H9 (cell line): ENCODE data around the gene OR12D1. TPM values are rescaled to one million over a fixed set of nuclear protein-coding genes. Genes with fewer than 3 reads are reported as not detected.

ENCODE experiments used
- DNase-seq: peaks from one replicate; pipeline ENCODE4 v3.0.0-alpha.2; 2017
- H2AFZ ChIP-seq: one replicate; pipeline ENCODE4 v1.6.1; 2013; ENCODE audit warnings: mild to moderate bottlenecking, low read length, control low read depth, moderate library complexity
- H2AK5ac ChIP-seq: 2 replicates; pipeline ENCODE4 v1.6.1; 2013; ENCODE audit warnings: low read length, control low read depth, mixed read lengths; ENCODE audit not compliant: insufficient read length
- H2BK120ac ChIP-seq: one replicate; pipeline ENCODE4 v1.6.1; 2013; ENCODE audit warnings: low read depth, mild to moderate bottlenecking, low read length, control low read depth, inconsistent platforms; ENCODE audit not compliant: poor library complexity, severe bottlenecking
- H2BK12ac ChIP-seq: 2 replicates; pipeline ENCODE4 v1.6.1; 2013; ENCODE audit warnings: low read length, control low read depth, mixed read lengths, low read depth; ENCODE audit not compliant: insufficient read length
- H2BK15ac ChIP-seq: 2 replicates; pipeline ENCODE4 v1.6.1; 2013; ENCODE audit warnings: low read depth, low read length, control low read depth
- H2BK20ac ChIP-seq: one replicate; pipeline ENCODE4 v1.6.1; 2013; ENCODE audit warnings: low read depth, mild to moderate bottlenecking, low read length, control low read depth, inconsistent platforms; ENCODE audit not compliant: poor library complexity, severe bottlenecking
- H2BK5ac ChIP-seq: 2 replicates; pipeline ENCODE4 v1.6.1; 2013; ENCODE audit warnings: low read length, control low read depth, mixed read lengths; ENCODE audit not compliant: insufficient read length
- H3K14ac ChIP-seq: 2 replicates; pipeline ENCODE4 v1.6.1; 2013; ENCODE audit warnings: low read length, control low read depth; ENCODE audit not compliant: insufficient read depth
- H3K18ac ChIP-seq: 2 replicates; pipeline ENCODE4 v1.6.1; 2013; ENCODE audit warnings: low read depth, mild to moderate bottlenecking, mixed read lengths, low read length, control low read depth; ENCODE audit not compliant: insufficient read length
- H3K23ac ChIP-seq: 2 replicates; pipeline ENCODE4 v1.6.1; 2013; ENCODE audit warnings: low read length, control low read depth, mixed read lengths, low read depth; ENCODE audit not compliant: insufficient read length
- H3K23me2 ChIP-seq: 2 replicates; pipeline ENCODE4 v1.6.1; 2013; ENCODE audit warnings: low read depth, mild to moderate bottlenecking, mixed read lengths, low read length, control low read depth; ENCODE audit not compliant: insufficient read length, poor library complexity, severe bottlenecking
- H3K27ac ChIP-seq: 2 replicates; pipeline ENCODE4 v1.5.1; 2013; ENCODE audit warnings: low read length, control low read depth, mixed read lengths, low read depth; ENCODE audit not compliant: insufficient read length
- H3K27me3 ChIP-seq: 2 replicates; pipeline ENCODE4 v1.6.1; 2013; ENCODE audit warnings: low read length, control low read depth, inconsistent platforms; ENCODE audit not compliant: insufficient read depth
- H3K4ac ChIP-seq: 2 replicates; pipeline ENCODE4 v1.6.1; 2013; ENCODE audit warnings: low read depth, mild to moderate bottlenecking, control low read depth, inconsistent platforms, low read length, moderate library complexity
- H3K4me1 ChIP-seq: 2 replicates; pipeline ENCODE4 v1.6.1; 2013; ENCODE audit warnings: low read length, control low read depth, inconsistent platforms; ENCODE audit not compliant: insufficient read depth
- H3K4me2 ChIP-seq: 2 replicates; pipeline ENCODE4 v1.6.1; 2013; ENCODE audit warnings: low read length, control low read depth, mixed read lengths; ENCODE audit not compliant: insufficient read length, insufficient read depth
- H3K56ac ChIP-seq: 2 replicates; pipeline ENCODE4 v1.6.1; 2013; ENCODE audit warnings: low read depth, mild to moderate bottlenecking, mixed read lengths, low read length, control low read depth; ENCODE audit not compliant: insufficient read length
- H3K79me1 ChIP-seq: 2 replicates; pipeline ENCODE4 v1.6.1; 2013; ENCODE audit warnings: low read depth, mild to moderate bottlenecking, moderate library complexity, low read length, control low read depth, inconsistent platforms; ENCODE audit not compliant: insufficient read depth, poor library complexity, severe bottlenecking
- H3K79me2 ChIP-seq: 2 replicates; pipeline ENCODE4 v1.6.1; 2013; ENCODE audit warnings: low read length, control low read depth, inconsistent platforms; ENCODE audit not compliant: insufficient read depth
- H3K9ac ChIP-seq: 2 replicates; pipeline ENCODE4 v1.6.1; 2013; ENCODE audit warnings: low read length, control low read depth, mixed read lengths; ENCODE audit not compliant: insufficient read length; ENCODE audit errors: extremely low read depth
- H3K9me3 ChIP-seq: one replicate; pipeline ENCODE4 v1.6.1; 2013; ENCODE audit warnings: low read depth, low read length, inconsistent platforms; ENCODE audit not compliant: control insufficient read depth
- H3T11ph ChIP-seq: one replicate; pipeline ENCODE4 v1.6.1; 2013; ENCODE audit warnings: mild to moderate bottlenecking, low read length, control low read depth, inconsistent platforms
- H4K20me1 ChIP-seq: one replicate; pipeline ENCODE4 v1.6.1; 2013; ENCODE audit not compliant: control insufficient read depth, insufficient read length, insufficient read depth
- H4K5ac ChIP-seq: 2 replicates; pipeline ENCODE4 v1.6.1; 2013; ENCODE audit warnings: low read depth, mild to moderate bottlenecking, mixed read lengths, low read length, control low read depth; ENCODE audit not compliant: insufficient read length
- H4K8ac ChIP-seq: replicated peaks from 2 replicates; pipeline ENCODE4 v1.6.1; 2013; ENCODE audit warnings: low read length, control low read depth, mixed read lengths, low read depth; ENCODE audit not compliant: insufficient read length
- H4K91ac ChIP-seq: 2 replicates; pipeline ENCODE4 v1.6.1; 2013; ENCODE audit warnings: low read depth, mild to moderate bottlenecking, moderate library complexity, mixed read lengths, low read length, control low read depth; ENCODE audit not compliant: insufficient read length
- H3K27ac Mint-ChIP-seq, 3 experiments: 2 replicates in 2 of 3; 3 replicates in 1 of 3; pipeline ENCODE4 v1.8.0; 2020 to 2021; ENCODE audit warnings: mixed read lengths in 3 of 3, mild to moderate bottlenecking in 1 of 3, moderate library complexity in 1 of 3
- H3K27me3 Mint-ChIP-seq: 2 replicates; pipeline ENCODE4 v1.8.0; 2021; ENCODE audit warnings: low read depth, mild to moderate bottlenecking, moderate library complexity, mixed read lengths
- H3K36me3 Mint-ChIP-seq, 3 experiments: 2 replicates in 2 of 3; 3 replicates in 1 of 3; pipeline ENCODE4 v1.8.0; 2020 to 2021; ENCODE audit warnings: low read depth in 3 of 3, mixed read lengths in 3 of 3; ENCODE audit not compliant: insufficient read depth in 1 of 3
- H3K4me1 Mint-ChIP-seq, 2 experiments: 2 replicates each; pipeline ENCODE4 v1.8.0; 2020; ENCODE audit warnings: mixed read lengths in 2 of 2
- H3K4me3 Mint-ChIP-seq, 2 experiments: 2 replicates in 1 of 2; 3 replicates in 1 of 2; pipeline ENCODE4 v1.8.0; 2020 to 2021; ENCODE audit warnings: mild to moderate bottlenecking in 2 of 2, mixed read lengths in 2 of 2, moderate library complexity in 1 of 2
- H3K9me3 Mint-ChIP-seq, 2 experiments: 2 replicates in 1 of 2; 3 replicates in 1 of 2; pipeline ENCODE4 v1.8.0; 2020; ENCODE audit warnings: mild to moderate bottlenecking in 2 of 2, mixed read lengths in 2 of 2, moderate library complexity in 1 of 2
- WGBS: extraction: QIAGEN DNeasy Blood & Tissue Kit; methylation state at CpG from one replicate; pipeline ENCODE4 v1.1.7; 2013; ENCODE audit warnings: missing lambda C conversion rate, low lambda C conversion rate, mixed read lengths; ENCODE audit not compliant: insufficient read length; ENCODE audit errors: extremely low coverage; 5-methylcytosine and 5-hydroxymethylcytosine counted together
- total RNA-seq: library from RNA; stranded (reverse); gene quantifications from 2 replicates; pipeline ENCODE4 v1.2.1, GENCODE V29; 2021
- TF ChIP-seq, protein P1 (sequence below): fragments of 200-600 bp; sonication (generic); conservative IDR thresholded peaks from 3 replicates; pipeline ENCODE4 v1.8.0; 2021; ENCODE audit warnings: antibody characterized with exemption, mild to moderate bottlenecking

Gene OR12D1
- total RNA-seq, 1 experiment from 2014 or later = not detected

DNA sequence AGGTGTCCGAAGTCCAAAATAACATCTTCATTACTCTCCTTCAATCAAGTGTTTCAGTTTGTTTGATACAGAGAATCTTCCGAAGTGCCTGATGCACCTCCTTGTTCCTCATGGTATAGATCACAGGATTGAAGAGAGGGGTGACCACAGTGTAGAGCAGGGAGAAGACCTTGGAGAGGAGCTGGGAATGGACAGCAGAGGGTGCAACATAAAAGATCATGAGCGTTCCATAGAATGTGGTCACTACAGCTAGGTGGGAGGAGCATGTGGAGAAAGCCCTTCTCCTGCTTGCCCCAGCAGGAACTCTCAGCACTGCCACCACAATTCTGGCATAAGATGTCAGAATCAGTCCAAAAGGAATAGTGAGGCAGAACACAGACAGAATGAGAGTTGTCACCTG lies 11.9 kb downstream of the OR12D1 start:
- Histone ChIP-seq H2BK15ac (no peak overlapping the region), H3K4ac (no peak overlapping the region), H2BK5ac (no peak overlapping the region), H3K79me2 (no peaks in the 10 kb centered on the region), H3K18ac (no peak overlapping the region), H2BK20ac (no peak overlapping the region), H3K27ac (no peak overlapping the region), H2AK5ac (no peak overlapping the region), H4K91ac (no peak overlapping the region), H3K4me1 (peaks cover 3% of the 10 kb centered on the region; the same call in 1 of the 2 replicates), H3T11ph (no peak overlapping the region), H3K4me2 (no peak overlapping the region), H4K8ac (no peak overlapping the region), H3K23me2 (no peaks in the 10 kb centered on the region), H2AFZ (no peak overlapping the region), H3K23ac (no peak overlapping the region), H3K9ac (no peak overlapping the region), H2BK12ac (no peak overlapping the region), H3K56ac (no peak overlapping the region), H3K14ac (no peak overlapping the region), H3K79me1 (no peaks in the 10 kb centered on the region), H3K27me3 (no peaks in the 10 kb centered on the region), H2BK120ac (no peak overlapping the region), H4K5ac (no peak overlapping the region), H3K9me3 (no peaks in the 10 kb centered on the region), H4K20me1 (no peaks in the 10 kb centered on the region)
- H3K27ac Mint-ChIP-seq = no peak overlapping the region
- no peaks in the 10 kb centered on the region for H3K36me3 Mint-ChIP-seq
- no peak overlapping the region for H3K4me3 Mint-ChIP-seq
- no CpG with 5 or more reads among the region's 3 CpGs for WGBS
- H3K9me3 Mint-ChIP-seq = no peaks in the 10 kb centered on the region; a peak in 1 of 5 replicates
- H3K4me1 Mint-ChIP-seq = peaks cover 12 to 13% of the 10 kb centered on the region in 2 experiments
- no peak for DNase-seq
- TF ChIP-seq, protein P1, sequence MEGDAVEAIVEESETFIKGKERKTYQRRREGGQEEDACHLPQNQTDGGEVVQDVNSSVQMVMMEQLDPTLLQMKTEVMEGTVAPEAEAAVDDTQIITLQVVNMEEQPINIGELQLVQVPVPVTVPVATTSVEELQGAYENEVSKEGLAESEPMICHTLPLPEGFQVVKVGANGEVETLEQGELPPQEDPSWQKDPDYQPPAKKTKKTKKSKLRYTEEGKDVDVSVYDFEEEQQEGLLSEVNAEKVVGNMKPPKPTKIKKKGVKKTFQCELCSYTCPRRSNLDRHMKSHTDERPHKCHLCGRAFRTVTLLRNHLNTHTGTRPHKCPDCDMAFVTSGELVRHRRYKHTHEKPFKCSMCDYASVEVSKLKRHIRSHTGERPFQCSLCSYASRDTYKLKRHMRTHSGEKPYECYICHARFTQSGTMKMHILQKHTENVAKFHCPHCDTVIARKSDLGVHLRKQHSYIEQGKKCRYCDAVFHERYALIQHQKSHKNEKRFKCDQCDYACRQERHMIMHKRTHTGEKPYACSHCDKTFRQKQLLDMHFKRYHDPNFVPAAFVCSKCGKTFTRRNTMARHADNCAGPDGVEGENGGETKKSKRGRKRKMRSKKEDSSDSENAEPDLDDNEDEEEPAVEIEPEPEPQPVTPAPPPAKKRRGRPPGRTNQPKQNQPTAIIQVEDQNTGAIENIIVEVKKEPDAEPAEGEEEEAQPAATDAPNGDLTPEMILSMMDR = no peak
- no peaks in the 10 kb centered on the region for H3K27me3 Mint-ChIP-seq
